ENCODE results near the gene SSC5D. TPM values are rescaled to one million over a fixed set of nuclear protein-coding genes. Genes with fewer than 3 reads are reported as not detected.

SSC5D gene
- total RNA-seq, 1 donor from 2014 or later, result 0.13 TPM

DNA sequence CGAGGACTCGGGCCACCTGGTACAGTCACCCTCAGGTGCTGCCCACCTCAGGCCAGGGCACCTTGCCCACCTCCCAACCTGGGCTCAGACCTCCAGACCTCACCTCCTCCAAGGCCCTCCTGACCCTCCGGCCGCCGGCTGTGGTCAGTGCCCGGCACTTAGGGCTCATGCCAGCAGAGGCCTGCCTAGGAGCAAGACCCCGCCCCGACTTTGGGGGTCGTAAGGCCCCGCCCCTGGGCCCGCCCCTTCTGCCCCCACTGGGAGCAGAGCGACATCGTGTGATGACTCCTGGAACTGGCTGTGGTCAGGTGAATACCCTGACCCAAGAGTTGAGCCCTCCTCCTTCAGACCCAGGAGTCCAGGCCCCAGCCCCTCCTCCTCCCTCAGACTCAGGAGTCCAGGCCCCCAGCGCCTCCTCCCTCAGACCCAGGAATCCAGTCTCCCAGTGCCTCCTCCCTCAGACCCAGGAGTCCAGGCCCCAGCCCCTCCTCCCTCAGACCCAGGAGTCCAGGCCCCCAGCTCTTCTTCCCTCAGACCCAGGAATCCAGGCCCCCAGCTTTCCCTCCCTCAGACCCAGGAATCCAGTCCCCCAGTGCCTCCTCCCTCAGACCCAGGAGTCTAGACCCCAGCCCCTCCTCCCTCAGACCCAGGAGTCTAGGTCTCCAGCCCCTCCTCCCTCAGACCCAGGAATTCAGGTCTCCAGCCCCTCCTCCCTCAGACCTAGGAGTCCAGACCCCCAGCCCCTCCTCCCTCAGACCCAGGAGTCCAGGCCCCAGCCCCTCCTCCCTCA lies 48.9 kb downstream of the SSC5D start, which contains the start of gene SBK2:
Gene SBK2, minus strand, starts transcription at position 183 of the 790 bp plus-strand sequence. CDS start 839 bp downstream, outside the sequence.
- DNase-seq (ENCODE audit: low read depth, low spot score), result no peak

DNA sequence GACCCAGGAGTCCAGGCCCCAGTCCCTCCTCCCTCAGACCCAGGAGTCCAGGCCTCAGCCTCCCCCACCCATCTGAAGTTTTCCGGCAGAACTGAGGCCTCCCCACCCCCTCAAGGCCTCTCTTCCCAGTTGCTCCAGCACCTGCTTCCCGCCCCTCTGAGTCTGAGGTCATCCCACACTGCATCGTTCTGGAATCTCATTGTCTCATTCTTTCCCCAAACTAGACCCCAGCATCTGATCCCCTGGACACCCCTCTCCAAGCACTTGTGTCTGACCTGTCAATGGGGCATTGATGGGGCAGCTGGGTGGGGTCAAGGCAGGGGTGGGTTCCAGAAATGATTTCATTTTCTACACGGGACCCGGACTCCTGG lies 49.5 kb downstream of the SSC5D start:
- no peak for DNase-seq (ENCODE audit: low read depth, low spot score)

DNA sequence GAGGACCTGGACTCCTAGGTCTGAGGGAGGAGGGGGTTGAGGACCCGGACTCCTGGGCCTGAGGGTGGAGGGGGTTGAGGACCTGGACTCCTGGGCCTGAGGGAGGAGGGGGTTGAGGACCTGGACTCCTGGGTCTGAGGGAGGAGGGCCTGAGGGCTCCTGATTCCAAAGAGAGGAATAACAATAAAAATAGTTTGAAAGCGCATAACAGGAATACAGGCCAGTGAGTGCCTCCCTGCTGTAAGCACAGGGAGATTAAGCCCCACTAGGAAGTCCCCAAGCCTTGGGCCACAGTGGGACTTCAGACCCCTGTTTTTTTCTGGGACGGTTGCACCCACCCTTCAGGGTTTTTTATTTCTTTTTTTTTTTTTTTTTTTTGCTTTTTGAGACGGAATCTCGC lies 49.9 kb downstream of the SSC5D start:
- DNase-seq (ENCODE audit: low read depth, low spot score), result no peak

DNA sequence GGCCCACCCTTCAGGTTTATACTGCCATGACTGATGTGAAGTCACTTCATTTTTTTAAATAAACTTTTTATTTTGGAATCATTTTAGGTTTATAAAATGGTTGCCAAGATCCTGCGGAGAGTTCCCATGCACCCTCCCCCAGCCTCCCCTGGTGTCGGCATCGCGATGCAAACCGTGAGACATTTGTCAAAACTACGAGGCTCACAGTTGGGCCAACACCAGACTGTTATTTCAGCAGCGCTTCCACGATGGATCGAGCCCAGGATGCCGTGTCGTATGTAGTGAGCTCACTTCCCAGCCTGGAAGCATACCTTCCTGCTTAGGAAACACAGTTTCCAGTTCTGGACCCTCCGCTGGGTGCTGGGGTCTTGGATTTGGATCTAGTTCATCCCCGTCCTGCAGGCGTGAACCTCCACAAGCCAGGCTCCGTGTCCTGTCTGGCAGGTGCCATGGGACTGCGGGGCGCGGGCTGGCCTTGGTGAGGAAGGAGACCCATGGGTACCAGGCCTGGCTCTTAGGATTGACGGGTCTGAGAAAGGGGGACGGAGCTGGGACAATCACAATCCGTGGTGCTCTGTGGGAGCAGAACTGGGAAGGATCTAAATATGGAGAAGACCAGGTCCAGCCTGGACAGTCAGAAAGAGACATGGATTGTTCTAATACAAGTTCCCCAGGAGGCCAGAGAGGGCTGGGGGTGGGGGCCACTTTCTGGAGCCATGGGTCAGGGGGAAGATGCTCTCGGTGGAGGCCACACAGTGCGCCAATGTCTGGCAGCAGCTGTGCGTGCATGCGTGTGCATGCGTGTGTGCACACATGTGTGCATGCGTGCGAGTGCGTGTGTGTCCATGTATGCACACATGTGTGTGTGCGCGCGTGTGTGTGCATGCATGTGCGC lies 51.1 kb downstream of the SSC5D start:
- DNase-seq (ENCODE audit: low read depth, low spot score), result no peak

DNA sequence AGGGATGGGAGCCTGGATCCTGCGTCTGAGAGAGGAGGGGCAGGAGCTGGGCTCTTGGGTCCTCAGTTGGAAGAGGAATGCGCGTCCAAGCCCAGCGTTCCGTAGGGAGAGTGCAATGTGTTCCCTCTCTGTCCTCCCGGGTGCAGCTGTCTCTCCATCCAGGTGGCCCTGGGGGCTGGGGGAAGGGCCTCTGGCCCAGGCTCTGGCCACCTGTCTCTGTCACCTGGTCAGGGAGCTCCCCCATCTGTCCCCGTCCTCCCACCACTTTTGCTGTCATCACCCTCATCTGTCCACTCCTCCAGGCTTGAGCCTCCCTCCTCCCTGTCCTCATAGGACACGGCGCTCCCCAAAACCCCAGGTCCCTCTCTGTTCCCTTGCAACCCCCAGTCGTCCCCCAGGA lies 52.4 kb downstream of the SSC5D start:
- no peak for DNase-seq (ENCODE audit: low read depth, low spot score)

DNA sequence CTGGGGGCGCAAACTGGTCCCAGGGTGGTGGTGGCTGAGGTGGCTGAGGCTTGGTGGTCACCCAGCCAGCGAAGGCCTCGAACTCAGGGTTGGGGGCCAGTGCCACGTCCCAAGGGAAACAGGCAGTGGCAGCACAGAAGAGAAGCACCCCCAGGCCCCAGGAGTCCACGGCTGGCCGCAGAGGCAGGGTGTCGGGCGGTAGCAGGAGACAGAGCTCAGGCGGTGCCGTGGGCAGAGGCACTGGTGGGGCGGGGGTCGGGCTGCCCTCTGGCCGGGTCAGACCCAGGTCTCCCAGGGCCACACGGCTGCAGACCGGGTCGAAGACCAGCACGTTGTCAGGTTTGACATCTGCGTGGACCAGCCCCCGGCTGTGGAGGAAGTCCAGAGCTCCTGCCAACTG lies 52.9 kb downstream of the SSC5D start:
- no peak for DNase-seq (ENCODE audit: low read depth, low spot score)

DNA sequence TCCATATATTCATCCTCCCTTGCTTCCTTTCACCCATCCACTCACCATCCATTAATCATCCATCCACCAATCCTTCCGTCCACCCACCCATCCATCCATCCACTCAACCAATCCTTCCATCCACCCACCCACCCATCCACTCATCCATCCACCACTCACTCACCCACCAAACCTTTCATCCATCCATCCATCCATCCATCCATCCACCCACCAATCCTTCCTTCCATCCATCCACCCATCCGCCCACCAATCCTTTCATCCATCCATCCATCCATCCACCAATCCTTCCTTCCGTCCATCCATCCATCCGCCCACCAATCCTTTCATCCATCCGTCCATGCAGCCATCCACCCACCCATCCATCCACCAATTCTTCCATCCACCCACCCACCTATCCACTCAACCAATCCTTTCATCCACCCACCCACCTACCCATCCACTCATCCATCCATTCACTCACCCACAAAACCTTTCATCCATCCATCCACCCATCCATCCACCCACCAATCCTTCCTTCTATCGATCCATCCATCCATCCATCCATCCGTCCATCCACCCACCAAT lies 54.1 kb downstream of the SSC5D start:
- no peak for DNase-seq (ENCODE audit: low read depth, low spot score)

DNA sequence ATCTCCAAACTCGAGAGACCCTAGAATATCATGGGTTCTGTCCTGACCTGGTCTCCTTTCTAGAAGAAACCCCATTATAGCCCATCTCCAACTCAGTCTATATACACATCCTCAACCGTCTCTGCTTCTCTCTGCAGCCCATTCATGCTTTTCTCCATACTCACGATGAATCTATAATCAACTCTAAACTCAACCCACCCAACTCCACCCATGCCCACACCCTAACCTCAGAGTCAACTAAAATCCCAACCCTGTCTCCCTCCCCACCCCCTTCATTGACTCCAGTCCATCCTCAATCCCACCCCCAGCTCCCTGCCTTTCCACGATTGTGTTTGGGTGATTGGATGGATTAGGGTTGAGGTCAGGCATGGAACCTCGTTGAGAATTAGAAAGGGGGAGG lies 55.3 kb downstream of the SSC5D start:
- no peak for DNase-seq (ENCODE audit: low read depth, low spot score)

DNA sequence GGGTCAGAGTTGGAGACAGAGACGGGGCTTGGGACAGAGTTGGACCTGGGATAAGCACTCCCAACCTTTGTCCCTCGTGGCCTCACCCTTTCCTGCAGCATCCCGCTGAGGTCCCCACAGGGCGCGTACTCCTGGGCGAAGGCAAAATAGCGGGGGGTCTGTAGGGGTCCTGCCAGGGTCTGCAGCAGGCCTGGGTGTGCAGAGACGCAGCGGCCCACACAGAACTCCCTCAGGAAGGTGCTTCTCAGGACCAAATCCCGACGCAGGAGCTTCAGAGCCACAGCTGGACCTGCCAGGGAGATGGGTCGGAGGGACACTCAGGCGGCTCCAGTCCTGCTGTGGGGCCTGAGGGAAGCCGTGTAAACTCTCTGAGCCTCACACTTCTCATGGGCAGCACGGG lies 55.8 kb downstream of the SSC5D start:
- no peak for DNase-seq (ENCODE audit: low read depth, low spot score)

DNA sequence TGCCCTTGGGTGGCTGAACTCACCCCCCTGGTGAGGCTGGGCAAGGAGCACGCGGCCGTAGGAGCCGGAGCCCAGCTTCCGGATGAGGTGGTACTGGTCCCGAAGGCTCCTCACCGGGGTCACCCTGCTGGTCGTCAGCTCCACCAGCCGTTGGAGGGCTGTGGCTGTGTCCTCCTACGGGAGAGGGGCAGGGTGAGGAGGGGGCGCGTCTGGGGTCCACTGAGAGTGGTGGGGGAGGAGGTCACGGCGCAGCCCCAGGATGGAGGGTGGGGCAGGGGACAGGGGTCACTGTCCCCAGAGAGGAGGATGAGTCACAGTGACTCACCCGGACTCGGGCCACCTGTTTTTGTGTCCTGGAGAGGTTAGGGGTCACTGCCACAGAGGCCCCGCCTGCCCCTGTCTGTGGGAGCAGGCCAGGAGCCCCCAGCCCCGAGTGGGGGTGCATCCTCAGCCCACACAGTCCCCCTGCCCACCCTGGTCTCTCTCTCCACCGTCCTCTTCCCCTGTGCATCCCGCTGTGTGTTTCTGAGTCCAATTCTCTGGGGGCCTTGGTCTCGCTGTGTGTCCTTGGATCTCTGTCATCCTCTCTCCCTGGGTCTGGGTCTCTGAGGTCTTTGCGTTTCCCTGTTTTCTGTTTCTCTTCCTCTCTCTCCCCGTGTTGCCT lies 56.7 kb downstream of the SSC5D start:
- no peak for DNase-seq (ENCODE audit: low read depth, low spot score)

DNA sequence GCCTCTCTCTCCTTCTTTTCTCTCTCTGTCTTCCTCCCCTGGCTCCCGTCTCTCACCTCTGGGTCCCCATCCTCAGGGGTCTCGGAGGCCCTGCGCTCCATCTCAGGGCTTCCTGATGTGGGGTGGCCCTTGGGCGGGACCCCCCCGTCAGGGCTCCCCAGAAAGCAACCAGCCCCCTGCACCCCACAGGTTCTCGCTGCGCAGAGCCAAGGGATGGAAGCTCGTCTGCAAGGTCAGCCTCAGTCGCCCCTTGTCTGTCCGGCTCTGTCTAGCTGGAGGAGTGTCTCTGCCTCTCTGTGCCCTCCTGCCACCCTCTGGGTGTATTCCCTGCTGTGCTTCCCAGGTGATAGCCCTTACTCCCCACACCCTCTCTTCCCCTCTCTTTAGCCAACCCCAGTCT lies 57.2 kb downstream of the SSC5D start, which contains the start of gene SBK3:
Gene SBK3, minus strand, starts transcription at position 101 of the 400 bp plus-strand sequence. Its CDS starts 0 bp downstream, at position 101.
- no peak for DNase-seq (ENCODE audit: low read depth, low spot score)

DNA sequence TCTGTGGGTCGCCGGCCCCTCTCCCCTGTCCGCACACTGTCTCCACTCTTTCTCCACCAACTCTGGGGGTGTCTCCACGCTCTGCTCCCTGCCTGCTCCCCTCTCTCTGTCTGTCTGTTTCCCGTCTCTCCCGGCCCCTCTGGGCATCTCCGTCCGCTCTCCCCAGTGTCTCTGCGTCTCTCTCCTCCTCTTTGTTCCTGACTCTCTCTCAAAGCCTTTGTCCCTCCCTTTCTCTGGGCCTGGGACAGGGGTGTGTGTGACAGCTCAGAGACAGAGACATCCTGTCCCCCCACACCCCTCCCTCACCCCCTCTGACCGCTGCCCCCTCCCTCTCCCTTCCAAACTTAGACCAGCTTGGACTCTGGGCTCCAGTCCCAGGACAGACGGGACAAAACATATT lies 57.8 kb downstream of the SSC5D start:
- no peak for DNase-seq (ENCODE audit: low read depth, low spot score)

DNA sequence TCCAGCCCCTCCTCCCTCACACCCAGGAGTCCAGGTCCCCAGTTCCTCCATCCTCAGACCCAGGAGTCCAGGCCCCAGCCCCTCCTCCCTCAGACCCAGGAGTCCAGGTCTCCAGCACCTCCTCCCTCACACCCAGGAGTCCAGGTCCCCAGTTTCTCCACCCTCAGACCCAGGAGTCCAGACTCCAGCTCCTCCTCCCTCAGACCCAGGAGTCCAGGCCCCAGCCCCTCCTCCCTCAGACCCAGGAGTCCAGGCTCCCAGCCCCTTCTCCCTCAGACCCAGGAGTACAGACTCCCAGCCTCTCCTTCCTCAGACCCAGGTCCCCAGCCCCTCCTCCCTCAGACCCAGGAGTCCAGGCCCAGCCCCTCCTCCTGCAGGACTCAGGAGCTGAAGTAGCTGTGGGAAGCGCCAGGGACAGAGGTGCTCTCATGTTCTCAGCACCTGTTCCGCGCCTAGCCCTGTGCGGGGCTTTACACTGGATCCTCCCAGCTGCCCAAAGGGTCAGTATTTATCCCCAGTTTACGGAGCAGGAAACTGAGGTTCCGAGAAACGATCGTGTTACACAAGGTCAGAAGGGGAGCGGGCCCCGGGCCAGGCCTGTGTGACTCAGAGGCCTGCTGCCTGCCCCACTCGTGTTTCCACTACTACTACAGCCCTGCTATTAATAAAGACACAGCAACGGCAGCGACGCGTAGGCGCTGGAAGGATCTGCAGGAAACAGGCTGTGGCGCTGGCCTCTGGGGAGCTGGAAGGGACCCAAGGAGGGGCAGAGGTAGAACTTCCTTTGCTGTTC lies 58.8 kb downstream of the SSC5D start:
- peak; percentile 87 for DNase-seq (ENCODE audit: low read depth, low spot score)

DNA sequence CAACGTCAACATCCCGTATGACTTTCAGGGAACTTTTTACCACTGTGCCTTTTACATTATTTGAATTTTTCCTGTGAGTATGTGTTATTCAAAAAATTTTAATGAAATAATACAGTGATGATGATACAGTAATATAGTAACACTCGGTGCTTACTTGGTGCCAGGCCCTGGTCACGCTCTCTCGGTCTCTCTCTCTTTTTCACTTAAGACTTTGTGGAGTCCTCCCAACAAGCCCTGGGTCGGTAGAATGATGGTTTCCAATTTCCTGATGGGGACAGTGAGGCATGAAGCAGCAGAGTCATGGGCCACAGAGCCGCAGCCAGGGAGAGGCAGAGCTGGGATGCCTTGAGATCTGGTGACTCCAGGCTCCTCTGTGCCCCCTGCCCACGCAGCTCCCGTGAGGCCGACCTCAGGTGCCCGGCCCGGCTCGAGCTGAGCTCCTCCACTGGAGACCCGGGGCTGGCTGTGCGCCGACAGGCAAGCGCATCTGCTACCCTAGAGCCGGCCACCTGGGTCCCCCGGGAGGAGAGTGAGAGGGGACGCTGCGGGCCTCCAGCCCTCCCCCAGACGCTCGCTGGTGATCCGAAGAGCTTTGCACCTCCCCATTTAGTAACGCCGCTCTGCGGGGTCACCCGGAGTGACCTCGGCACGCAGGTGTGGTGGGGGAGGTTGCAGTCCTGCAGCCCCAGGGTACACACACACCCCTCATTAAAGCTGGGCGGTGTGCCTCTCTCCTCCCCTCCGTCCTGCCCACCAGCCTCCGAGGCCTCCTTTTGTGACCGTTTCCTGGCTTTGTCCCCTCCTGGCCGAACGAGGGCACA lies 61.5 kb downstream of the SSC5D start:
- peak; percentile 40 for DNase-seq (ENCODE audit: low read depth, low spot score)

DNA sequence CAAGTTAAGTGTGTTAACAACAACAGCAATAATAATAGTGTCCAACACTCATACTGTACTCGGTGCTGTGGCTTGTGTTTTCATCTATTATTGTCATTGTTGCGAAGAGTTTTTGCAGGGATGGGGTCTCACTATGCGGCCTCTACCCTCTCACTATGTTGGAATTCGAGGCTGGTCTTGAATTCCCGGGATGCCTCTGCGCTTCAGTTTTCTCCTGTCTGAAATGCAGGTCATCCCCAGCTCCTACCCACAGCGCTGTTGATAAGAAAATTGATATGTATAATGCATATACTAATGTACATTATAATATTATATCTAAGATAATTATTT lies 62.0 kb downstream of the SSC5D start:
- DNase-seq (ENCODE audit: low read depth, low spot score), result no peak

DNA sequence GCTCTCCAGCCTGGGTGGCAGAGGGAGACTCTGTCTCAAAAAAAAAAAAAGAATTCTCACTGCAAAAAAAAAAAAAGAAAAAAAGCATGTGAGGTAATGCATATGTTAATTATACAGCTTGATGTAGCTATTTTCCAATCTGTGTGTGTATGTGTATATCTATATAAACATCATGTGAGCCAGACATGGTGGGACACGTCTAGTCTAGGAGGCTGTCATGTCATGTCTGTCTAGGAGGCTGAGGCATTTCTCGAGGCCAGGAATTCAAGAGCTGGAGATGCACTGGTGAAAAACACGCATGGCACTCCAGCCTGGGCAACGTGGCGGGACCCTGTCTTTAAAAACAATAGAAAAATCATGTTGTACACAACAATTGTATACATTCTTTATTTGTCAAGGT lies 64.0 kb downstream of the SSC5D start:
- no peak for DNase-seq (ENCODE audit: low read depth, low spot score)

DNA sequence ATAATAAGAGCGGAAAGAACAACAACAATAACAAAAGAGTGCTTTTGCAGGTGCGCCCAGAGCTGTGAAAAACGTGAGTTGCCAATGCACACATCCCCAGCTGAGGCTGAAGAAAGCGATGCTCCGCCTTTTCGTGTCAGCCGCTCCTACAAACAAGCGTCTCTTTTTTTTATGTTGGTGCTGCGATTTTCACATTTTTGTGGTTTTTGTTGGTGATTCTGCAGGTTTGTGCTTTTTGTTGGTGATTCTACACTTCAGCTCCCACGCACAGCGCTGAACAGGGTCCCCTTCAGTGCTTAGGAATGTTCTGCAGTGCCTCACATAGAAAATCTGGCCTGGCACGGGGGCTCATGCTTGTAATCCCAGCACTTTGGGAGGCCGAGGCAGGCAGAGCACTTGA lies 64.4 kb downstream of the SSC5D start:
- no peak for DNase-seq (ENCODE audit: low read depth, low spot score)

DNA sequence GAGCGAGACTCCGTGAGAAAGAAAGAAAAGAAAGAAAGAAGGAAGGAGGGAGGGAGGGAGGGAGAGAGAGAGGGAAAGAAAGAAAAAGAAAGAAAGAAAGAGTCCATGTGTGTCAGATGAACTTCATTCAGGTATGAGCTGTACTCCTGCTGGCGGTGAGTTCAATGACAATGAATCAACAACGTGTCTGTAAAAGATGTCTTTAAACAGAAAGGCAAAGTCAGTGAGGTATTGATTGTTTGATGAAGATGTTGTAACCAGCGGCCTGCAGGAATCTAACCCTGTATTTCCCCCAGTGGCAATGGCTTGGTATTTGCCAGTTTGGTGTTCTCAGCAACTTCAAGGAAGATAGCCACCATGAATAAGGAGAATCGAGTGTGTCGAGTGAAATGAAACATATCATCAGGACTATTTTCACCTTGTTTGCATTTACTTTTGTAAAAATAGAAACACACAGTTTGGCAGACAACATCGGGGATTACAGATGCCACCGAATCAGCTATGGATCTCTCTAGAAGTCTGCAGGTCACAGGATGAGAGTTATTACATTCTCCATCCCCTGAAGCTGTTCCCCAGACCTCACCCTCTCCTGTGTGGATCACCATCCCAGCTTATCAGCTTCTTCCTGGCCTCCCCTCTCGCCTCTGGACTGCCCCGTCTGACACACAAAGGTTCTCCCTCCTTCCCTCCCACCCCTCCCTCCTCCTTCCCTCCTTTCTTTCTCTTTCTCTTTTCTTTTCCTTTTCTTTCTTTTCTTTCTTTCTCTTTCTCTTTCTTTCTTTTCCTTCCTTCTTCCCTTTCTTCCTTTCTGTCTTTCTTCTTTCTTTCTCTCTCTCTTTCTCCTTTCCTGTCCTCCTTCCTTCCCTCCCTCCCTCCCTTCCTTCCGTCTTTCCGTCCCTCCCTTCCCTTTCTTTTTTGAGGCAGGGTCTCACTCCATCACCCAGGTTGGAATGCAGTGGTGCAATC lies 65.3 kb downstream of the SSC5D start:
- no peak for DNase-seq (ENCODE audit: low read depth, low spot score)

DNA sequence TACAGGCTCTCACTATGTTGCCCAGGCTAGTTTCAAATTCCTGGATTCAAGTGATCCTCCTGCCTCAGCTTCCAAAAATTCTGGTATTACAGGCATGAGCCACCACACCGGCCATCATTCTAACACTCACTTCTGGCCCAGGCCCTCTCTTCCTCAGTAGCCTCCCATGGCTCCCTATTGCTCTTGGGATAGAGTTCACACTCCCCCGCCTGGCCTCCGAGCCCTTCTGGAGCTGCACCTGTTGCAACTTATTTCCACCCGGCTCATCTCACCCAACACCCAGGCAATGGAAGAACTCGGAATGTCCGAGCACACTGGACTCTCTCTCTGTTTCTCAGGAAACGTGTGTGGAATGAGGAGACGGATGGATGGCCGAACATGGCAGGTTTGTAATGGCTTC lies 66.1 kb downstream of the SSC5D start:
- no peak for DNase-seq (ENCODE audit: low read depth, low spot score)
